IPS DF 6.9 (cell line): ENCODE results near the gene RAD51B.
"Not testable (repeated sequence)": the region's sequence is repeated elsewhere in the genome, so short reads cannot be mapped to it uniquely, and the experiment has no call there.

Experiments used
- DNase-seq: peaks from one replicate; pipeline ENCODE4 v3.0.0-alpha.2; 2013; ENCODE audit warnings: low read depth, low spot score
- H3K27ac ChIP-seq: one replicate; pipeline ENCODE4 v1.5.1; 2013; ENCODE audit warnings: low read length, control low read depth
- H3K27me3 ChIP-seq: 2 replicates; pipeline ENCODE4 v1.6.1; 2013; ENCODE audit warnings: mild to moderate bottlenecking, low read length; ENCODE audit not compliant: control insufficient read depth, insufficient read depth
- H3K36me3 ChIP-seq: 2 replicates; pipeline ENCODE4 v1.6.1; 2013; ENCODE audit warnings: low read length; ENCODE audit not compliant: control insufficient read depth, insufficient read depth
- H3K4me1 ChIP-seq: 2 replicates; pipeline ENCODE4 v1.6.1; 2013; ENCODE audit warnings: low read length; ENCODE audit not compliant: control insufficient read depth, insufficient read depth
- H3K4me3 ChIP-seq: 2 replicates; pipeline ENCODE4 v1.5.1; 2013; ENCODE audit warnings: mild to moderate bottlenecking, low read length
- H3K9me3 ChIP-seq: 2 replicates; pipeline ENCODE4 v1.6.1; 2013; ENCODE audit warnings: low read length, inconsistent platforms; ENCODE audit not compliant: control insufficient read depth, insufficient read depth
- WGBS: extraction: QIAGEN DNeasy Blood & Tissue Kit; methylation state at CpG from one replicate; pipeline ENCODE4 v1.1.7; 2013; ENCODE audit warnings: mixed read lengths, missing lambda C conversion rate; ENCODE audit not compliant: insufficient read length, insufficient coverage; 5-methylcytosine and 5-hydroxymethylcytosine counted together

RAD51B gene

GRCh38 chr14:68249661-68250451 is 430.3 kb downstream of the RAD51B start:
- DNase-seq = no peak
- no peaks in the 10 kb centered on the region for H3K9me3 ChIP-seq
- no peak overlapping the region for H3K27ac ChIP-seq
- peaks cover 3% of the 10 kb centered on the region for H3K4me1 ChIP-seq
- WGBS = no CpG with 5 or more reads among the region's 3 CpGs
- H3K27me3 ChIP-seq = no peaks in the 10 kb centered on the region
- H3K36me3 ChIP-seq = no peaks in the 10 kb centered on the region
- no peak overlapping the region for H3K4me3 ChIP-seq

- no peaks in the 10 kb centered on the region for H3K9me3 ChIP-seq
- H3K27me3 ChIP-seq = no peaks in the 10 kb centered on the region
- no CpG with 5 or more reads among the region's 4 CpGs for whole genome bisulfite sequencing
- H3K36me3 ChIP-seq = no peaks in the 10 kb centered on the region
- H3K4me3 ChIP-seq = no peak overlapping the region
- no peak for DNase-seq
- H3K27ac ChIP-seq = no peak overlapping the region
- peaks cover 5% of the 10 kb centered on the region for H3K4me1 ChIP-seq
These were observed 431.6 kb downstream of the RAD51B start for GRCh38 chr14:68250927-68251768.

GRCh38 chr14:68251769-68252100 is 432.2 kb downstream of the RAD51B start:
- no peak overlapping the region for H3K27ac ChIP-seq
- H3K27me3 ChIP-seq = no peaks in the 10 kb centered on the region
- H3K4me1 ChIP-seq = peaks cover 5% of the 10 kb centered on the region
- no peak overlapping the region for H3K4me3 ChIP-seq
- WGBS = no CpG with 5 or more reads among the region's 1 CpG
- H3K9me3 ChIP-seq = no peaks in the 10 kb centered on the region
- H3K36me3 ChIP-seq = no peaks in the 10 kb centered on the region
- DNase-seq = no peak

- WGBS = no CpG with 5 or more reads among the region's 3 CpGs
- H3K36me3 ChIP-seq = no peaks in the 10 kb centered on the region
- H3K9me3 ChIP-seq = no peaks in the 10 kb centered on the region
- H3K4me1 ChIP-seq = peaks cover 5% of the 10 kb centered on the region
- H3K4me3 ChIP-seq = no peak overlapping the region
- no peak for DNase-seq
- no peaks in the 10 kb centered on the region for H3K27me3 ChIP-seq
- no peak overlapping the region for H3K27ac ChIP-seq
These were observed 433.7 kb downstream of the RAD51B start for GRCh38 chr14:68253160-68253780.

GRCh38 chr14:68253878-68254528 is 434.4 kb downstream of the RAD51B start:
- no peak for DNase-seq
- H3K4me1 ChIP-seq = peaks cover 4% of the 10 kb centered on the region; the same call in 1 of the 2 replicates
- no CpG with 5 or more reads among the region's 2 CpGs for WGBS

GRCh38 chr14:68254669-68255527 is 435.3 kb downstream of the RAD51B start:
- Histone ChIP-seq H3K9me3 (no peaks in the 10 kb centered on the region), H3K27me3 (no peaks in the 10 kb centered on the region), H3K36me3 (no peaks in the 10 kb centered on the region), H3K4me3 (no peak overlapping the region), H3K27ac (no peak overlapping the region), H3K4me1 (peaks cover 6% of the 10 kb centered on the region)
- DNase-seq = no peak
- WGBS = 100% methylated on average over 1 of the region's 1 CpG

More at GRCh38 chr14:68253878-68254528, 434.4 kb downstream of the RAD51B start:
- Histone ChIP-seq H3K27me3 (no peaks in the 10 kb centered on the region), H3K9me3 (no peaks in the 10 kb centered on the region), H3K4me3 (no peak overlapping the region), H3K27ac (no peak overlapping the region), H3K36me3 (no peaks in the 10 kb centered on the region)

GRCh38 chr14:68255693-68256178 is 436.2 kb downstream of the RAD51B start:
- Histone ChIP-seq H3K36me3 (no peaks in the 10 kb centered on the region), H3K4me1 (peaks cover 7% of the 10 kb centered on the region), H3K27ac (no peak overlapping the region), H3K4me3 (no peak overlapping the region), H3K27me3 (no peaks in the 10 kb centered on the region), H3K9me3 (no peaks in the 10 kb centered on the region)
- no CpG with 5 or more reads among the region's 1 CpG for WGBS
- no peak for DNase-seq

GRCh38 chr14:68257969-68258368 is 438.4 kb downstream of the RAD51B start:
- Histone ChIP-seq H3K9me3 (no peaks in the 10 kb centered on the region), H3K27me3 (no peaks in the 10 kb centered on the region), H3K4me1 (peaks cover 11% of the 10 kb centered on the region), H3K4me3 (no peak overlapping the region), H3K36me3 (no peaks in the 10 kb centered on the region), H3K27ac (no peak overlapping the region)
- WGBS = no CpG with 5 or more reads among the region's 4 CpGs
- no peak for DNase-seq

- H3K27ac ChIP-seq, H3K4me3 ChIP-seq, H3K36me3 ChIP-seq, H3K27me3 ChIP-seq, H3K9me3 ChIP-seq, DNase-seq: not testable (repeated sequence)
- WGBS = no CpG with 5 or more reads among the region's 2 CpGs
- peaks cover 13% of the 10 kb centered on the region for H3K4me1 ChIP-seq
These were observed 439.4 kb downstream of the RAD51B start for GRCh38 chr14:68258995-68259394.
